ENCODE measurements around the gene ATP6V1A.

DNA sequence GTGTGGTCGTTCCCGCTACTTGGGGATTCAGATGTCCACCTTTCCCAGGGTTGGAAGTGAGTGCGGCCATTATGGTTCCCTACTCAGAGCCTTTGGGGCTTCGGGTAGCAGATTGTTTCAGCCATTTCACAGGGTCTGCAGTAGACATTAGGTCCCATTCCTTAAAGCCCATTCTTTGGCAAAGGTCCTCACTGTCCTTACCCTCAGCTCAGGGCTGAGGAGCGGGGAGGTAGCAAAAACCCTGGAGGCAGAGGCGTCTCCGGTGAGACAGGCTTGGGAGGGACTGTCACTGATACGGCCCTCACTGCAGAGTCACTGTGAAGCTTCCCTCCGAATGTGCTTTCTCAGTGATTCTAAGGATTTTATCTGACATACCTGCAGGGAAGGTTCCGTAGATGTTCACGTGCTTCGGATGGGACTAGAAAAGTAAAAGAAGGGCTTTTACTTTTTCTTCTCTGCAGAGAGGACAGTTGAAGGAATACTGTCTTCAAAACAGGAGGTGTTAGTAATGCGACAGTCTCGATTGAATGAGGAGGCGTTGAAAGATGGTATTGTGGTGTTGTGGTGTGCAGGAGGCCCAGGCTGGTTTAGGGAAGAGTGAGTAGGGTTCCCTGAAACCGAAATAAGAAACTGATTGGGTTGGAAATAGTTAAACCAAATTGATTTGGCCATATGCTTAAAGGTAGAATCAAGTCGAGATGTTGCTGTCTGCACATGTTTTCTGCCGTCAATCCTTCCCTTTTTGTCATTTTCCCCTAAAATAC, 630 bp downstream of the ATP6V1A start:
- TF ChIP-seq CTCF (IDR thresholded peaks at IDR 0.05): no peak
- TF ChIP-seq POLR2A (IDR thresholded peaks at IDR 0.05): no peak
